Sigmoid colon (tissue), 7 donors: ENCODE measurements around the gene TSPY8. TPM values are rescaled to one million over a fixed set of nuclear protein-coding genes. Genes with fewer than 3 reads are reported as not detected.
"Not testable (repeated sequence)": the region's sequence is repeated elsewhere in the genome, so short reads cannot be mapped to it uniquely, and the experiment has no call there.

Experiments used
- DNase-seq: peaks from one replicate; pipeline ENCODE4 v3.0.0-alpha.2; 2019
- H3K27ac ChIP-seq, 4 donors: fragments of 200-600 bp; sonication (generic); one replicate each; pipeline ENCODE4 v1.5.1; 2016 to 2019; ENCODE audit warnings: mild to moderate bottlenecking in 1 of 4
- H3K27me3 ChIP-seq, 3 donors: fragments of 200-600 bp; sonication (generic); one replicate each; pipeline ENCODE4 v1.5.1; 2019; ENCODE audit warnings: mild to moderate bottlenecking in 1 of 3
- H3K36me3 ChIP-seq, 4 donors: fragments of 200-600 bp; sonication (generic); one replicate each; pipeline ENCODE4 v1.5.1; 2016 to 2019
- H3K4me1 ChIP-seq, 4 donors: fragments of 200-600 bp; sonication (generic); one replicate each; pipeline ENCODE4 v1.5.1; 2017 to 2019
- H3K4me3 ChIP-seq, 4 donors: fragments of 200-600 bp; sonication (generic); one replicate each; pipeline ENCODE4 v1.5.1; 2017 to 2019; ENCODE audit warnings: mild to moderate bottlenecking in 2 of 4, moderate library complexity in 1 of 4
- H3K9me3 ChIP-seq, 4 donors: fragments of 200-600 bp in 3 of 4; sonication (generic) in 3 of 4; one replicate each; pipeline versions ENCODE4 v1.5.1 to v1.6.1; 2013 to 2019
- CTCF ChIP-seq, 4 experiments: fragments of 450-650 bp in 3 of 4; fragments of 200-600 bp in 1 of 4; IDR thresholded peaks; one replicate each; pipeline ENCODE4 v1.5.1; 2016 to 2019; ENCODE audit warnings: antibody characterized with exemption in 4 of 4, mild to moderate bottlenecking in 3 of 4, moderate library complexity in 2 of 4
- EP300 ChIP-seq, 4 donors: sonication (generic); formaldehyde crosslinking; IDR thresholded peaks; one replicate each; pipeline ENCODE4 v1.6.1; 2017; ENCODE audit warnings: antibody characterized with exemption in 4 of 4
- POLR2A ChIP-seq, 2 donors: fragments of 450-650 bp; IDR thresholded peaks; one replicate each; pipeline ENCODE4 v1.6.1; 2016; ENCODE audit warnings: antibody characterized with exemption in 2 of 2, mild to moderate bottlenecking in 2 of 2, moderate library complexity in 2 of 2
- POLR2AphosphoS5 ChIP-seq, 4 donors: sonication (generic); formaldehyde crosslinking; IDR thresholded peaks; one replicate each; pipeline ENCODE4 v1.6.1; 2017; ENCODE audit warnings: antibody characterized with exemption in 4 of 4
- WGBS, 2 donors: extraction: QIAGEN DNeasy Blood & Tissue Kit; methylation state at CpG; one replicate each; pipeline ENCODE4 v1.1.7; 2013; 5-methylcytosine and 5-hydroxymethylcytosine counted together
- intact Hi-C: fragments of 100-400 bp; cut with DNase I; formaldehyde crosslinking; loops from one replicate; pipeline ENCODE4 v1.15.1; 2023
- polyA plus RNA-seq, 3 donors: library from polyadenylated mRNA; stranded (reverse); fragments of 200-250 nt; gene quantifications; one replicate each; pipeline ENCODE4 v1.2.3, GENCODE V29; 2013
- small RNA-seq, 3 donors: library from RNA; depleted of rRNA; stranded (forward); fragments of <200 nt; gene quantifications; one replicate each; pipeline ENCODE3, GENCODE V24; 2016
- total RNA-seq, 4 donors: library from RNA; depleted of rRNA; stranded (reverse); fragments of >200 nt; gene quantifications; one replicate each; pipeline ENCODE4 v1.1.0, GENCODE V29; 2016
- donor health status: healthy with polysubstance abuse.
- donor health status: Bipolar disorder and iron deficiency.
- donor health status: healthy.

Gene TSPY8
- not detected for total RNA-seq
- not detected for polyA plus RNA-seq

- intact Hi-C loops, H3K27ac ChIP-seq, H3K4me1 ChIP-seq, H3K9me3 ChIP-seq, H3K36me3 ChIP-seq, H3K4me3 ChIP-seq, H3K27me3 ChIP-seq, DNase-seq: not testable (repeated sequence)
- whole genome bisulfite sequencing, 2 donors = 92 to 93% methylated on average over 8 to 10 of the region's 25 CpGs
Observed at GRCh38 chrY:9357497-9357896, at the start of gene TSPY8. TSS of gene TSPY8 (plus strand) at chrY:9357797. CDS start at chrY:9357843, 46 bp downstream.

- H3K4me1 ChIP-seq = no peaks in the 10 kb centered on the region
- H3K27me3 ChIP-seq = no peaks in the 10 kb centered on the region
- no peak overlapping the region for H3K27ac ChIP-seq
- no peak for DNase-seq
- 74 to 84% methylated on average over 7 of the region's 7 CpGs for WGBS, 2 donors
- intact Hi-C loops = no loop called here
- H3K4me3 ChIP-seq = no peak overlapping the region
- no peaks in the 10 kb centered on the region for H3K36me3 ChIP-seq
- H3K9me3 ChIP-seq = no peaks in the 10 kb centered on the region
- TF ChIP-seq EP300 (IDR thresholded peaks at IDR 0.05) (no peak), CTCF (IDR thresholded peaks at IDR 0.05) (no peak), POLR2AphosphoS5 (IDR thresholded peaks at IDR 0.05) (no peak), POLR2A (IDR thresholded peaks at IDR 0.05) (no peak)
Observed at GRCh38 chrY:9320996-9321395, 36.6 kb upstream of the TSPY8 start.

- H3K4me3 ChIP-seq, H3K27ac ChIP-seq, H3K4me1 ChIP-seq, DNase-seq, H3K9me3 ChIP-seq, H3K27me3 ChIP-seq, intact Hi-C loops, H3K36me3 ChIP-seq: not testable (repeated sequence)
- WGBS, 2 donors = 91 to 98% methylated on average over 12 to 13 of the region's 26 CpGs
Observed at GRCh38 chrY:9337164-9337563, 20.4 kb upstream of the TSPY8 start, which contains the start of gene TSPY4. TSS of gene TSPY4 (plus strand) at chrY:9337464. CDS start at chrY:9337510, 46 bp downstream.

GRCh38 chrY:9396527-9396926 lies 38.9 kb downstream of the TSPY8 start:
- WGBS, 2 donors = 87 to 96% methylated on average over 13 of the region's 26 CpGs

GRCh38 chrY:9398121-9398520 lies 40.5 kb downstream of the TSPY8 start, which contains the start of gene TSPY3:
TSS of gene TSPY3 (plus strand) at chrY:9398421. CDS start at chrY:9398467, 46 bp downstream.
- H3K27me3 ChIP-seq, H3K4me1 ChIP-seq, H3K27ac ChIP-seq, H3K4me3 ChIP-seq, H3K36me3 ChIP-seq, intact Hi-C loops, H3K9me3 ChIP-seq, DNase-seq: not testable (repeated sequence)
- no CpG with 5 or more reads among the region's 26 CpGs for WGBS, 2 donors

More at GRCh38 chrY:9396527-9396926, 38.9 kb downstream of the TSPY8 start:
- H3K4me1 ChIP-seq, DNase-seq, H3K9me3 ChIP-seq, H3K27me3 ChIP-seq, H3K4me3 ChIP-seq, H3K36me3 ChIP-seq, H3K27ac ChIP-seq, intact Hi-C loops: not testable (repeated sequence)

Small RNA genes within 50 kb of the gene (small RNA-seq; reads per million reads assigned to genes)
- 0 reads per million in 3 donors for gene AC006158.1

Other genes starting within 250 kb of the TSPY8 start
- gene TSPY4, start 20.3 kb upstream of the TSPY8 start, total RNA-seq = not detected
- gene TSPY4, start 20.3 kb upstream of the TSPY8 start, polyA plus RNA-seq = not detected
- not detected for gene TSPY3, start 40.6 kb downstream of the TSPY8 start, total RNA-seq
- not detected for gene TSPY3, start 40.6 kb downstream of the TSPY8 start, polyA plus RNA-seq
- not detected for gene TSPY1, start 109.2 kb downstream of the TSPY8 start, total RNA-seq
- gene TSPY1, start 109.2 kb downstream of the TSPY8 start, polyA plus RNA-seq = not detected
- not detected for gene TSPY9, start 129.5 kb downstream of the TSPY8 start, total RNA-seq
- not detected for gene TSPY9, start 129.5 kb downstream of the TSPY8 start, polyA plus RNA-seq
- not detected for gene TSPY10, start 170.1 kb downstream of the TSPY8 start, total RNA-seq
- gene TSPY10, start 170.1 kb downstream of the TSPY8 start, polyA plus RNA-seq = not detected